IMR-90 (cell line): ENCODE measurements around the gene C10orf95. TPM values are rescaled to one million over a fixed set of nuclear protein-coding genes. Genes with fewer than 3 reads are reported as not detected.

Experiments used
- ATAC-seq: fragments of 200-7000 bp; cut with Tn5 transposase; 2 replicates; pipeline ENCODE4 v1.9.1; 2020; ENCODE audit warnings: low read depth, mild to moderate bottlenecking, moderate library complexity
- BruUV-seq: library from RNA; stranded (reverse); fragments of 400-500 nt; replicated peaks from 2 replicates; lab custom pipeline; 2021; lab: Mats Ljungman, UMichigan
- CTCF ChIA-PET: fragments of 300-600 bp; formaldehyde crosslinking; extraction: SDS; loops from one replicate; lab custom pipeline; 2021; ENCODE audit warnings: antibody characterized with exemption; lab: Yijun Ruan, JAX
- POLR2A ChIA-PET: fragments of 300-600 bp; sonication (Branson Sonifier 250); formaldehyde crosslinking; loops from one replicate; lab custom pipeline; 2022; ENCODE audit warnings: antibody characterized with exemption; ENCODE audit not compliant: unreplicated experiment; lab: Charles Lee
- DNase-seq: peaks from one replicate; pipeline ENCODE4 v3.0.0; 2013
- H2AFZ ChIP-seq: replicated peaks from 2 replicates; pipeline ENCODE3; 2013; ENCODE audit warnings: low read length, mild to moderate bottlenecking; ENCODE audit not compliant: poor library complexity
- H2AK5ac ChIP-seq: 2 replicates; pipeline ENCODE4 v1.6.1; 2013; ENCODE audit warnings: low read depth, low read length, inconsistent platforms
- H2AK9ac ChIP-seq: replicated peaks from 2 replicates; pipeline ENCODE3; 2013; ENCODE audit warnings: mild to moderate bottlenecking, low read depth, low read length, moderate library complexity; ENCODE audit not compliant: poor library complexity
- H2BK120ac ChIP-seq: 2 replicates; pipeline ENCODE4 v1.6.1; 2013; ENCODE audit warnings: low read depth, low read length, inconsistent platforms
- H2BK15ac ChIP-seq: 3 replicates; pipeline ENCODE4 v1.6.1; 2013; ENCODE audit warnings: low read depth, low read length, inconsistent platforms
- H2BK20ac ChIP-seq: 2 replicates; pipeline ENCODE4 v1.6.1; 2013; ENCODE audit warnings: low read depth, mild to moderate bottlenecking, inconsistent platforms, low read length, moderate library complexity
- H2BK5ac ChIP-seq: 2 replicates; pipeline ENCODE4 v1.6.1; 2013; ENCODE audit warnings: mild to moderate bottlenecking, low read depth, low read length, inconsistent platforms; ENCODE audit not compliant: poor library complexity, severe bottlenecking
- H3K14ac ChIP-seq: replicated peaks from 2 replicates; pipeline ENCODE4 v1.6.1; 2013; ENCODE audit warnings: low read depth, low read length, inconsistent platforms
- H3K18ac ChIP-seq: 2 replicates; pipeline ENCODE4 v1.6.1; 2013; ENCODE audit warnings: low read depth, low read length, control low read depth
- H3K23ac ChIP-seq: 2 replicates; pipeline ENCODE4 v1.6.1; 2013; ENCODE audit warnings: low read depth, low read length, inconsistent platforms
- H3K27ac ChIP-seq: 2 replicates; pipeline ENCODE4 v1.5.1; 2013; ENCODE audit warnings: mild to moderate bottlenecking, control low read depth, low read length; ENCODE audit not compliant: insufficient read depth
- H3K27me3 ChIP-seq: 2 replicates; pipeline ENCODE4 v1.6.1; 2013; ENCODE audit warnings: low read length; ENCODE audit not compliant: control insufficient read depth, insufficient read depth
- H3K36me3 ChIP-seq: 2 replicates; pipeline ENCODE4 v1.6.1; 2013; ENCODE audit warnings: low read length, mixed read lengths; ENCODE audit not compliant: control insufficient read depth, insufficient read depth
- H3K4ac ChIP-seq: 2 replicates; pipeline ENCODE4 v1.6.1; 2013; ENCODE audit warnings: low read depth, low read length, inconsistent platforms
- H3K4me1 ChIP-seq: 2 replicates; pipeline ENCODE4 v1.6.1; 2013; ENCODE audit warnings: low read length, mixed read lengths; ENCODE audit not compliant: control insufficient read depth, insufficient read depth
- H3K4me2 ChIP-seq: 2 replicates; pipeline ENCODE4 v1.6.1; 2013; ENCODE audit warnings: low read depth, mild to moderate bottlenecking, control low read depth, low read length, moderate library complexity
- H3K4me3 ChIP-seq: 2 replicates; pipeline ENCODE4 v1.5.1; 2013; ENCODE audit warnings: low read depth, mild to moderate bottlenecking, control low read depth, low read length, moderate library complexity; ENCODE audit not compliant: insufficient read depth
- H3K56ac ChIP-seq: 2 replicates; pipeline ENCODE4 v1.6.1; 2013; ENCODE audit warnings: low read length, inconsistent platforms; ENCODE audit not compliant: insufficient read depth; ENCODE audit errors: extremely low read depth
- H3K79me1 ChIP-seq, 2 experiments: 2 replicates each; pipeline ENCODE4 v1.6.1; 2013; ENCODE audit warnings: low read length in 2 of 2, inconsistent platforms in 1 of 2, low read depth in 1 of 2
- H3K9ac ChIP-seq: 2 replicates; pipeline ENCODE4 v1.6.1; 2013; ENCODE audit warnings: low read depth, low read length, control low read depth
- H3K9me1 ChIP-seq: 2 replicates; pipeline ENCODE4 v1.6.1; 2013; ENCODE audit warnings: low read length, inconsistent platforms; ENCODE audit not compliant: insufficient read depth
- H3K9me3 ChIP-seq: 2 replicates; pipeline ENCODE4 v1.6.1; 2013; ENCODE audit warnings: low read length; ENCODE audit not compliant: control insufficient read depth, insufficient read depth
- H4K20me1 ChIP-seq: 2 replicates; pipeline ENCODE4 v1.6.1; 2013; ENCODE audit warnings: low read length, inconsistent platforms; ENCODE audit not compliant: insufficient read depth
- H4K5ac ChIP-seq: 2 replicates; pipeline ENCODE4 v1.6.1; 2013; ENCODE audit warnings: mild to moderate bottlenecking, low read depth, low read length, control low read depth
- H4K8ac ChIP-seq, 2 experiments: 2 replicates each; pipeline ENCODE4 v1.6.1; 2013; ENCODE audit warnings: low read depth in 2 of 2, low read length in 2 of 2, control low read depth in 1 of 2, inconsistent platforms in 1 of 2
- H4K91ac ChIP-seq: 2 replicates; pipeline ENCODE4 v1.6.1; 2013; ENCODE audit warnings: low read depth, low read length, inconsistent platforms; ENCODE audit not compliant: insufficient read depth
- BHLHE40 ChIP-seq: fragments of 150-350 bp; IDR thresholded peaks from 2 replicates; pipeline ENCODE4 v1.6.1; 2016; ENCODE audit warnings: mild to moderate bottlenecking, low read depth, low read length
- CEBPB ChIP-seq: IDR thresholded peaks from 2 replicates; pipeline ENCODE4 v1.6.1; 2012; ENCODE audit warnings: low read depth, low read length, improper control_type of control experiment
- CHD1 ChIP-seq: IDR thresholded peaks from 2 replicates; pipeline ENCODE4 v1.6.1; 2012; ENCODE audit warnings: low read depth, low read length, improper control_type of control experiment
- FOS ChIP-seq: fragments of 150-350 bp; IDR thresholded peaks from 2 replicates; pipeline ENCODE4 v1.6.1; 2016; ENCODE audit warnings: low read depth, low read length
- MAFK ChIP-seq: IDR thresholded peaks from 2 replicates; pipeline ENCODE4 v1.6.1; 2012; ENCODE audit warnings: low read depth, low read length, improper control_type of control experiment
- MAZ ChIP-seq: IDR thresholded peaks from 2 replicates; pipeline ENCODE4 v1.6.1; 2012; ENCODE audit warnings: low read depth, mild to moderate bottlenecking, low read length, improper control_type of control experiment, moderate library complexity, borderline replicate concordance
- MXI1 ChIP-seq: IDR thresholded peaks from 2 replicates; pipeline ENCODE4 v1.6.1; 2012; ENCODE audit warnings: low read depth, mild to moderate bottlenecking, low read length, moderate library complexity, borderline replicate concordance
- NFE2L2 ChIP-seq: fragments of 150-350 bp; IDR thresholded peaks from 2 replicates; pipeline ENCODE4 v1.6.1; 2016; ENCODE audit warnings: low read depth, mild to moderate bottlenecking, low read length
- POLR2A ChIP-seq: IDR thresholded peaks from 2 replicates; pipeline ENCODE4 v1.6.1; 2012; ENCODE audit warnings: mild to moderate bottlenecking, low read depth, low read length
- RAD21 ChIP-seq: IDR thresholded peaks from 2 replicates; pipeline ENCODE4 v1.6.1; 2012; ENCODE audit warnings: low read length, improper control_type of control experiment
- RCOR1 ChIP-seq: IDR thresholded peaks from 2 replicates; pipeline ENCODE4 v1.6.1; 2012; ENCODE audit warnings: mild to moderate bottlenecking, low read length, improper control_type of control experiment; ENCODE audit not compliant: insufficient replicate concordance
- RFX5 ChIP-seq: IDR thresholded peaks from 2 replicates; pipeline ENCODE4 v1.8.0; 2012; ENCODE audit warnings: low read depth, mild to moderate bottlenecking, low read length, moderate library complexity
- SMC3 ChIP-seq: fragments of 150-350 bp; IDR thresholded peaks from 2 replicates; pipeline ENCODE4 v1.6.1; 2016; ENCODE audit warnings: low read depth, mild to moderate bottlenecking, antibody characterized with exemption, low read length, moderate library complexity
- WGBS, 2 experiments: methylation state at CpG; one replicate each; pipeline versions ENCODE4 v1.1.5 to v1.1.7; 2013; ENCODE audit warnings: missing lambda C conversion rate in 2 of 2; ENCODE audit not compliant: insufficient read length in 1 of 2; ENCODE audit errors: extremely low coverage in 2 of 2; 5-methylcytosine and 5-hydroxymethylcytosine counted together
- dilution Hi-C: fragments of 300-500 bp; cut with HindIII; formaldehyde crosslinking; loops from one replicate; pipeline ENCODE4 v1.14.3; 2018; ENCODE audit warnings: low sequenced_read_pairs; ENCODE audit not compliant: unreplicated experiment
- in situ Hi-C: fragments of 300-500 bp; cut with MboI; formaldehyde crosslinking; loops from 3 replicates; pipeline ENCODE4 v1.14.3; 2019; ENCODE audit warnings: low sequenced_read_pairs, inconsistent platforms, mixed read lengths
- intact Hi-C: fragments of 100-400 bp; cut with micrococcal nuclease; formaldehyde crosslinking; loops from 2 replicates; pipeline ENCODE4 v1.10.0; 2022
- polyA plus RNA-seq, 3 experiments: library from polyadenylated mRNA; depleted of rRNA; stranded (reverse); fragments of >200 nt; gene quantifications; 2 replicates each; pipeline ENCODE4 v1.2.3, GENCODE V29; 2012; ENCODE audit warnings: low replicate concordance in 1 of 3
- total RNA-seq: library from RNA; depleted of rRNA; stranded (reverse); fragments of >200 nt; gene quantifications from 2 replicates; pipeline ENCODE4 v1.2.3, GENCODE V29; 2012
- TF ChIP-seq, protein P1 (sequence below): fragments of 150-350 bp; IDR thresholded peaks from 2 replicates; pipeline ENCODE4 v1.6.1; 2016; ENCODE audit warnings: low read depth, mild to moderate bottlenecking, low read length, moderate library complexity, borderline replicate concordance
- TF ChIP-seq, protein P2 (sequence below): conservative IDR thresholded peaks from 2 replicates; pipeline ENCODE4 v1.5.1; 2012; ENCODE audit warnings: mild to moderate bottlenecking, low read depth, low read length, improper control_type of control experiment

The C10orf95 gene
- total and polyA plus RNA-seq, 2 of the 4 experiments (the other 2 are of a cell fraction) = not detected

GRCh38 chr10:102416695-102417094 lies 34.6 kb downstream of the C10orf95 start:
- CTCF ChIA-PET = no interaction called here
- TF ChIP-seq, protein P1, sequence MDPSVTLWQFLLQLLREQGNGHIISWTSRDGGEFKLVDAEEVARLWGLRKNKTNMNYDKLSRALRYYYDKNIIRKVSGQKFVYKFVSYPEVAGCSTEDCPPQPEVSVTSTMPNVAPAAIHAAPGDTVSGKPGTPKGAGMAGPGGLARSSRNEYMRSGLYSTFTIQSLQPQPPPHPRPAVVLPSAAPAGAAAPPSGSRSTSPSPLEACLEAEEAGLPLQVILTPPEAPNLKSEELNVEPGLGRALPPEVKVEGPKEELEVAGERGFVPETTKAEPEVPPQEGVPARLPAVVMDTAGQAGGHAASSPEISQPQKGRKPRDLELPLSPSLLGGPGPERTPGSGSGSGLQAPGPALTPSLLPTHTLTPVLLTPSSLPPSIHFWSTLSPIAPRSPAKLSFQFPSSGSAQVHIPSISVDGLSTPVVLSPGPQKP = no peak
- TF ChIP-seq POLR2A (no peak), CHD1 (no peak), RAD21 (no peak), FOS (no peak), BHLHE40 (no peak), MAZ (no peak), NFE2L2 (no peak), MAFK (no peak), RFX5 (no peak), MXI1 (no peak), RCOR1 (no peak), SMC3 (no peak), CEBPB (no peak)
- TF ChIP-seq, protein P2, sequence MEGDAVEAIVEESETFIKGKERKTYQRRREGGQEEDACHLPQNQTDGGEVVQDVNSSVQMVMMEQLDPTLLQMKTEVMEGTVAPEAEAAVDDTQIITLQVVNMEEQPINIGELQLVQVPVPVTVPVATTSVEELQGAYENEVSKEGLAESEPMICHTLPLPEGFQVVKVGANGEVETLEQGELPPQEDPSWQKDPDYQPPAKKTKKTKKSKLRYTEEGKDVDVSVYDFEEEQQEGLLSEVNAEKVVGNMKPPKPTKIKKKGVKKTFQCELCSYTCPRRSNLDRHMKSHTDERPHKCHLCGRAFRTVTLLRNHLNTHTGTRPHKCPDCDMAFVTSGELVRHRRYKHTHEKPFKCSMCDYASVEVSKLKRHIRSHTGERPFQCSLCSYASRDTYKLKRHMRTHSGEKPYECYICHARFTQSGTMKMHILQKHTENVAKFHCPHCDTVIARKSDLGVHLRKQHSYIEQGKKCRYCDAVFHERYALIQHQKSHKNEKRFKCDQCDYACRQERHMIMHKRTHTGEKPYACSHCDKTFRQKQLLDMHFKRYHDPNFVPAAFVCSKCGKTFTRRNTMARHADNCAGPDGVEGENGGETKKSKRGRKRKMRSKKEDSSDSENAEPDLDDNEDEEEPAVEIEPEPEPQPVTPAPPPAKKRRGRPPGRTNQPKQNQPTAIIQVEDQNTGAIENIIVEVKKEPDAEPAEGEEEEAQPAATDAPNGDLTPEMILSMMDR = no peak
- BruUV-seq = no TSS peak
- Histone ChIP-seq H2BK5ac (no peak overlapping the region), H4K5ac (no peak overlapping the region), H3K27me3 (peaks cover 55% of the 10 kb centered on the region), H4K91ac (no peak overlapping the region), H2BK15ac (no peak overlapping the region), H3K9me3 (no peaks in the 10 kb centered on the region), H3K36me3 (no peaks in the 10 kb centered on the region), H3K27ac (no peak overlapping the region), H3K9ac (no peak overlapping the region), H4K20me1 (no peaks in the 10 kb centered on the region), H3K14ac (no peak overlapping the region), H3K4me2 (no peak overlapping the region), H3K9me1 (peaks cover 9% of the 10 kb centered on the region; the same call in 1 of the 2 replicates), H3K79me1 (no peaks in the 10 kb centered on the region; a peak in 1 of 4 replicates), H3K4ac (no peak overlapping the region), H2BK120ac (no peak overlapping the region), H2AK5ac (no peak overlapping the region), H3K18ac (no peak overlapping the region), H4K8ac (no peak overlapping the region), H3K56ac (no peak overlapping the region), H3K4me1 (peaks cover 5% of the 10 kb centered on the region), H2AFZ (no peak overlapping the region), H3K23ac (no peak overlapping the region), H2AK9ac (no peak overlapping the region), H3K4me3 (no peak overlapping the region), H2BK20ac (no peak overlapping the region)
- intact Hi-C loops = no loop called here
- 64% methylated on average over 8 of the region's 20 CpGs; no CpG with 5 or more reads in 1 of the 2 experiments for WGBS, 2 experiments
- dilution Hi-C loops = no loop called here
- POLR2A ChIA-PET = no interaction called here
- ATAC-seq = no peak
- in situ Hi-C loops = no loop called here
- no peak for DNase-seq
